Measurements from ENCODE around the gene CYFIP2.

- TF ChIP-seq, protein P1, sequence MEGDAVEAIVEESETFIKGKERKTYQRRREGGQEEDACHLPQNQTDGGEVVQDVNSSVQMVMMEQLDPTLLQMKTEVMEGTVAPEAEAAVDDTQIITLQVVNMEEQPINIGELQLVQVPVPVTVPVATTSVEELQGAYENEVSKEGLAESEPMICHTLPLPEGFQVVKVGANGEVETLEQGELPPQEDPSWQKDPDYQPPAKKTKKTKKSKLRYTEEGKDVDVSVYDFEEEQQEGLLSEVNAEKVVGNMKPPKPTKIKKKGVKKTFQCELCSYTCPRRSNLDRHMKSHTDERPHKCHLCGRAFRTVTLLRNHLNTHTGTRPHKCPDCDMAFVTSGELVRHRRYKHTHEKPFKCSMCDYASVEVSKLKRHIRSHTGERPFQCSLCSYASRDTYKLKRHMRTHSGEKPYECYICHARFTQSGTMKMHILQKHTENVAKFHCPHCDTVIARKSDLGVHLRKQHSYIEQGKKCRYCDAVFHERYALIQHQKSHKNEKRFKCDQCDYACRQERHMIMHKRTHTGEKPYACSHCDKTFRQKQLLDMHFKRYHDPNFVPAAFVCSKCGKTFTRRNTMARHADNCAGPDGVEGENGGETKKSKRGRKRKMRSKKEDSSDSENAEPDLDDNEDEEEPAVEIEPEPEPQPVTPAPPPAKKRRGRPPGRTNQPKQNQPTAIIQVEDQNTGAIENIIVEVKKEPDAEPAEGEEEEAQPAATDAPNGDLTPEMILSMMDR (IDR thresholded peaks at IDR 0.05; ENCODE audit: insufficient read depth, low read depth, low read length), result no peak
- TF ChIP-seq EZH2 (IDR thresholded peaks at IDR 0.05; ENCODE audit: insufficient read depth, low read length), result no peak
Observed at GRCh38 chr5:157372472-157372822, 106.5 kb downstream of the CYFIP2 start.
